ENCODE measurements around the gene AXIN1.
"Not testable (repeated sequence)": the region's sequence is repeated elsewhere in the genome, so short reads cannot be mapped to it uniquely, and the experiment has no call there.

AXIN1 gene

DNA sequence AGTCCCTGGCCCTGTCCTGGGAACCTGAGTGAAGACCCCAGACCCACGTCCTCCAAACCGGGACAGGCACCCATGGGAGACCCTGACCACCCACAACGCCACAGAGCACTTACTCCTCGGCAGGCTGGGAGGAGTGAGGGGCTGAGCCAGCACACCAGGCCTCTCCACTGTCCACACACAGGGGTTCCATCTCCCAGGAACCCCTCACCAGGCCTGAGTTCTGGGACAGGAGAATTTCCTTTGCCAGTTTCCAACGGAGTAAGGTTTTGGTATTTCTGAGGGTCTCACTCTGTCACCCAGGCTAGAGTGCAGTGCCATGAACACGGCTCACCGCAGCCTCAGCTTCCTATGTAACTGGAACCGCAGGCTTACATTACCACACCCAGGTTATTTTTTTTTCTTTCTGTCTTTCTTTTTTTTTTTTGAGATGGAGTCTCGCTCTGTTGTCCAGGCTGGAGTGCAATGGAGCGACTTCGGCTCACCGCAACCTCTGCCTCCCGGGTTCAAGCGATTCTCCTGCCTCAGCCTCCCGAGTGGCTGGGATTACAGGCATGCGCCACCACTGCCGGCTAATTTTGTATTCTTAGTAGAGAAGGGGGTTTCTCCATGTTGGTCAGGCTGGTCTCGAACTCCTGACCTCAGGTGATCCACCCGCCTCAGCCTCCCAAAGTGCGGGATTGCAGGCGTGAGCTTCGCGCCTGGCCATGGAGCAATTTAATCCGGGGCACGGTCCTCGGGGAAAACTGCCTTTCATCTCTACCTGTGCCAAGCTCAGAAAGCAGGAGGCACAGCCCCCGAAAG, 27.6 kb upstream of the AXIN1 start:
- no peaks in the 10 kb centered on the region for H3K9me3 ChIP-seq (ENCODE audit: insufficient read depth, low read depth, low read length)
- H3K27me3 ChIP-seq (ENCODE audit: insufficient read depth, low read length): peaks cover 15% of the 10 kb centered on the region
- peaks cover 17% of the 10 kb centered on the region for H3K36me3 ChIP-seq (ENCODE audit: insufficient read depth, low read depth, low read length)
- H3K9ac ChIP-seq (ENCODE audit: low read depth, low read length): peak overlapping the region; percentile 80; the same call in 1 of the 2 replicates
- H3K27ac ChIP-seq (ENCODE audit: low read length): no peak overlapping the region
- H3K4me1 ChIP-seq (ENCODE audit: insufficient read depth, low read length): peaks cover 22% of the 10 kb centered on the region; the same call in 1 of the 2 replicates
- peak overlapping the region; percentile 84; the same call in 1 of the 2 replicates for H3K4me3 ChIP-seq (ENCODE audit: low read length)

DNA sequence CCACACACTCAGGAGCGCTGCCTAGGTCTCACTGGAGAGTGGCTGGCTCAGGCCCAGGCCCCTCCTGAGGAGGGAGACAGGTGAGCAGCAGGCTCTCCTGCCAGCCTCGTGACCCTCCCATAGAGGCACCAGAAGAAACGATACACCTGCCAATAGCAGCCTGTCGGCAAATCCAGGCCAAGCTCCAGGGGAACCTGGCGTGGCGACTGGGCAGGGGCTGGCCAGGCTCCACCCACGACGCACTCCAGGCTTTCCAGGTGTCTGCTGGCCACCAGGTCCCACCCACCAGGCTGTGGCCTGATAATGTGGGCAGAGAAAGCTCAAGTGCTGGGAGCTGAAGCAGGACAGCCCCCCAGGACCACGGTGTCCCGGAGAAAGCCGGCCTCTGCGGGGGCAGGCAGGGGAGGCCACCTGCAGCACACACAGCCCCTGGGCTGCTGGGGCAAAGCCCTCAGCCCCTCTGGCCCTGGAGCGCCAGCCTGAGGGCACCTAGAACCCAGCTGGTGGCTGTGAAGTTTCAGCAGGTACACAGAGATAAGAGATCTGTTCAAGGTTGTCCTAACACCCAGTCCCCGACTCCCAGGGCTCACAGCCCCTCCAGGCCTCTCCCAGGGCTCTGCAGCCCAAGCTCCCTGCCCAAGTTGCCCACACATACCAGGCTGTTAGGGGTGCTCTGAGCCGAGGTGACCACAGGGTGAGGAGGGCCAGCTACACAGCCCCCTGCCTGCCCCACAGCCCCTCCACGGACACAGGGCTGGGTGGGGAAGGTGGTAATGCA, 26.8 kb upstream of the AXIN1 start:
- H3K9ac ChIP-seq (ENCODE audit: low read depth, low read length): peak overlapping the region; percentile 51; the same call in 1 of the 2 replicates
- peaks cover 25% of the 10 kb centered on the region for H3K36me3 ChIP-seq (ENCODE audit: insufficient read depth, low read depth, low read length)

DNA sequence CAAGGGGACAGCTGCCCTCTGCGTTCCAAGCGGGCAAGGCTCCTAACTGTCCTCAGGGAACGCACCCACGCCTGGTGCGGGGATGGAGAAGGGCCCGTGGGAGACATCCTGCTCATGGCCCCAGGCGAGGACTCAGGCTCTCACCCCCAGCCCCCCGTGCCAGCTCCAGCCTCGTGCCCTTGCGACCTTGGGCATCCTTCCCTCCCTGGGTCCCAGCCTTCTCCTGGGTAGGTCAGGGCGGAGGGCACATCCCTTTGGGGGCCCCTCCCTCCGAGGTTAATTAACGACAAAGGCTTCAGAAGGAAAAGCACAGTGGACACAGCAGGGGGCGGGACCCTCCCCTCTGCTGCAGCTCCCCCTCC, 26.3 kb upstream of the AXIN1 start:
- Histone ChIP-seq H3K9me3 (ENCODE audit: insufficient read depth, low read depth, low read length) (no peaks in the 10 kb centered on the region), H3K4me1 (ENCODE audit: insufficient read depth, low read length) (peaks cover 17% of the 10 kb centered on the region; the same call in 1 of the 2 replicates), H3K4me3 (ENCODE audit: low read length) (peak overlapping the region; percentile 26; the same call in 1 of the 2 replicates), H3K36me3 (ENCODE audit: insufficient read depth, low read depth, low read length) (peaks cover 30% of the 10 kb centered on the region), H3K27ac (ENCODE audit: low read length) (no peak overlapping the region), H3K27me3 (ENCODE audit: insufficient read depth, low read length) (peaks cover 15% of the 10 kb centered on the region), H3K9ac (ENCODE audit: low read depth, low read length) (no peak overlapping the region; the same call in 1 of the 2 replicates)

More for the DNA sequence above, 26.8 kb upstream of the AXIN1 start:
- peak overlapping the region; percentile 84; the same call in 1 of the 2 replicates for H3K4me3 ChIP-seq (ENCODE audit: low read length)
- H3K9me3 ChIP-seq (ENCODE audit: insufficient read depth, low read depth, low read length): no peaks in the 10 kb centered on the region
- peaks cover 15% of the 10 kb centered on the region for H3K27me3 ChIP-seq (ENCODE audit: insufficient read depth, low read length)
- H3K27ac ChIP-seq (ENCODE audit: low read length): no peak overlapping the region
- H3K4me1 ChIP-seq (ENCODE audit: insufficient read depth, low read length): peaks cover 22% of the 10 kb centered on the region; the same call in 1 of the 2 replicates

DNA sequence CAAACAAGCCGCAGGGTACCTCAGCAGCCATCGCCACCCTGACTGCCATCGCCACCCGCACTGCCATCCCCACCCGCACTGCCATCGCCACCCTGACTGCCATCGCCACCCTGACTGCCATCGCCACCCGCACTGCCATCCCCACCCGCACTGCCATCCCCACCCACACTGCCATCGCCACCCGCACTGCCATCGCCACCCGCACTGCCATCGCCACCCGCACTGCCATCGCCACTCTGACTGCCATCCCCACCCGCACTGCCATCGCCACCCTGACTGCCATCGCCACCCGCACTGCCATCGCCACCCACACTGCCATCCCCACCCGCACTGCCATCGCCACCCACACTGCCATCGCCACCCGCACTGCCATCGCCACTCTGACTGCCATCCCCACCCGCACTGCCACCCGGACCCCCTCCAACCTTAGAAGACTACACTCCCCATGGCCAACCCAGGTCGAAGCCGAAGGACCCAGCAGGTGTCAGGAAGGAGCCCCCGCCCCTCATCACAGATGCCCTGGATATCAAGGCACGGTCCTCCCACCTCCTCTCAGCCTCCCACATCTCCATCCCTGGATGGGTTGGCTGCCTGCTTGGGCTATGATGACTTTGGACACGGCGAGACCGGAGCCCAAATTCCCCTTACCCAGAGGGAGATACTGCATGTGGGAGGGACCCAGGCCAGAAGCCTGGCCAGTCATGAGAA, 25.7 kb upstream of the AXIN1 start:
- H3K9me3 ChIP-seq (ENCODE audit: insufficient read depth, low read depth, low read length); H3K27ac ChIP-seq (ENCODE audit: low read length); H3K9ac ChIP-seq (ENCODE audit: low read depth, low read length): not testable (repeated sequence)
- Histone ChIP-seq H3K4me3 (ENCODE audit: low read length) (peak overlapping the region; percentile 26; the same call in 1 of the 2 replicates), H3K36me3 (ENCODE audit: insufficient read depth, low read depth, low read length) (peaks cover 36% of the 10 kb centered on the region), H3K4me1 (ENCODE audit: insufficient read depth, low read length) (peaks cover 15% of the 10 kb centered on the region; the same call in 1 of the 2 replicates), H3K27me3 (ENCODE audit: insufficient read depth, low read length) (peaks cover 10% of the 10 kb centered on the region)

DNA sequence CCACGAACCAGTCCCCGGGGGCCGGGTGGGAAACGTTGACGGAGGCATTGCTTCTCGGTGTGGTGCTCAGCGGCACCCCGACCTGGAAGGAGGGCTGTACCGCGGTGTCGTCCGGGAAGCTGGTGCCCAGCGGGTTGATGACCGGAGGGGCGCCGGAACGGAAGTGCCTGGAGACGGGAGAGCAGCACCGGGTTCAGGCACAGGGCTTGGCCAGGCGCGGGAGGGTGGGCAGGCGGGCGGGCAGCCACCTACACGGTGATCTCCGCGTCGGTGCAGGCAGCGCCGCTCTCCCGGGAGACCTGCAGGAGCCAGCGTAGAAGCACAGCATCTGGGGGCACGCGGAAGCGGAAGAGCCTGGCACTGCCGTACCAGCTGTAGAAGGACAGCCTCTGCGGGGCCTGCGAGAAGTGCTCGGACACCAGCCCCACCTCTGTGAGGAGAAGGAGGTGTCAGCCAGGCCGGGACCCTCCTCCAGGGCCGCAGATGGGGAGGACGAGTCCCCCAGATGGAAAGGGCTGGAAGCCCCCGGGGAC, 25.0 kb upstream of the AXIN1 start:
- H3K9ac ChIP-seq (ENCODE audit: low read depth, low read length): no peak overlapping the region
- peaks cover 44% of the 10 kb centered on the region for H3K36me3 ChIP-seq (ENCODE audit: insufficient read depth, low read depth, low read length)
- peaks cover 13% of the 10 kb centered on the region; the same call in 1 of the 2 replicates for H3K4me1 ChIP-seq (ENCODE audit: insufficient read depth, low read length)
- peaks cover 4% of the 10 kb centered on the region for H3K27me3 ChIP-seq (ENCODE audit: insufficient read depth, low read length)
- H3K9me3 ChIP-seq (ENCODE audit: insufficient read depth, low read depth, low read length): no peaks in the 10 kb centered on the region
- H3K27ac ChIP-seq (ENCODE audit: low read length): no peak overlapping the region
- H3K4me3 ChIP-seq (ENCODE audit: low read length): no peak overlapping the region

DNA sequence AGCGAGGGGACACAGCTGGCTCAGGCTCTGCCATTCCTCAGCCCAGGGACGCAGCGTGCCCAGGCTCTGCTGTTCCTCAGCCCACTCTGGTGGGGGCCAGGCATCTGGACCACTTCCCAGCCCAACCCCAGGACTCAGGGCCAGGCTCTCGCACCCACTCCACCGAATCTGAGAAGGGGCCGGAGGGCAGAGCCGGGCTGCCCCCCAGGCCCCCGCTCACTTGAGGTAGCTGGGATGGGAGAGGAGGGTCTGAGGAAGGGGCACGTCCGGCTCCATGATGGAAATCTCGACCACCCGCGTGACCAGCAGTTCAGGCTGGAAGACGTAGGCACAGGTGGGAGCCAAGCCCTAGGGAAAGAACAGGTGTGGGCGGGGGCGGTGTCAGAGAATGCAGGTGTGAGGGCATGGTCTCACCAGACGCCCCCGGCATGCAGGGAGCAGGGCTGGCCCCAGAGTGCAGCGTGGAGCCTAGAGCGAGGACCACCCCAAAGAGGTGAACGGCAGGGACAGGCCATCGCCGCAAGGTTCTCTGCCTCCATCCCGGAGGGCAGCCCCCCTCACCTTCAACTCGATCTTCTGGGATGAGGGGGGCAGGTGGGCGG, 24.4 kb upstream of the AXIN1 start:
- no peaks in the 10 kb centered on the region for H3K9me3 ChIP-seq (ENCODE audit: insufficient read depth, low read depth, low read length)
- no peaks in the 10 kb centered on the region for H3K27me3 ChIP-seq (ENCODE audit: insufficient read depth, low read length)
- H3K4me1 ChIP-seq (ENCODE audit: insufficient read depth, low read length): peaks cover 13% of the 10 kb centered on the region; the same call in 1 of the 2 replicates
- no peak overlapping the region for H3K9ac ChIP-seq (ENCODE audit: low read depth, low read length)
- H3K4me3 ChIP-seq (ENCODE audit: low read length): no peak overlapping the region
- H3K36me3 ChIP-seq (ENCODE audit: insufficient read depth, low read depth, low read length): peaks cover 49% of the 10 kb centered on the region
- H3K27ac ChIP-seq (ENCODE audit: low read length): no peak overlapping the region

DNA sequence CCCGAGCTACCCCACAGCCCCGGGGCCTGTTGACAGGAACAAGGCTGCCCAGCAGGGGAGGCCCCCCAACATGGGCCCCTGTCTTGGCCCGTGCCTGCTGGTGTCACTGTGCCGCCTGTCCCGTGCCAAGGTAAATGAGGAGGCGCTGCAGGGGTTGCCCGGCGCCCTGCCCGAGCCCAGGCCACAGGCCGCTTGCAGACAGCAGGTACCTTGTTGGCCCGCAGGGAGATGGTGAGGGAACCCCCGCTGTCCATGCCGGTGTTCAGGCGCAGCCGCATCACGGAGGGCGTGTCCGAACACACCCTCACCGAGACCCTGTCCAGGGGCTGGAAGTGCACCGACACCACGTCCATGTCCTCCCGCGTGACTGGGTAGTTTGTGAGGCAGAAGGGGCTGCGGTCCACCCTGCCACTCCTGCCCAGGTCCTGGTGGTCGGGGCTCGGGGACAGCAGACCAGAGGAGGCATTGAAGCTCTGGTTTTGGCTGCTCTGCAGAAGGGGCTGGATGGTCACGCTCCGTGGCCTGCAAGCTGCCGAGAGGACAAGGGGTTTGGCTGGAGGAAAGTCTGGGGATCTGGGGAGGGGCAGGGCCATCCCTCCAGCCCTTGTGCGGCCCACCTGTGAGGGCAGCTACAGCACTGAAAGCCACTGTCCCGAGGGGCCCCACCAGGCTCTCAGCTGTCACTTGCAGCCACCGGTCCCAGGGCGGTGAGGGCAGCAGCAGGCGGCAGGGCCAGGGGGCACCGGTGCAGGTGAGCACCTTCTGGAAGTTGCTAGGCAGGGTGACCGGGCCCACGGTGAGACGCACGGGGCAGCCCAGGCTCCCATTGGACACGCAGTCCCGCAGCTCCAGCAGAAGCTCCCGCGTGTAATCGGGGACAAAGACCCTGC, 23.6 kb upstream of the AXIN1 start:
- Histone ChIP-seq H3K9me3 (ENCODE audit: insufficient read depth, low read depth, low read length) (no peaks in the 10 kb centered on the region), H3K9ac (ENCODE audit: low read depth, low read length) (no peak overlapping the region), H3K4me1 (ENCODE audit: insufficient read depth, low read length) (peaks cover 13% of the 10 kb centered on the region; the same call in 1 of the 2 replicates), H3K36me3 (ENCODE audit: insufficient read depth, low read depth, low read length) (peaks cover 56% of the 10 kb centered on the region), H3K27me3 (ENCODE audit: insufficient read depth, low read length) (no peaks in the 10 kb centered on the region), H3K27ac (ENCODE audit: low read length) (no peak overlapping the region), H3K4me3 (ENCODE audit: low read length) (no peak overlapping the region)

DNA sequence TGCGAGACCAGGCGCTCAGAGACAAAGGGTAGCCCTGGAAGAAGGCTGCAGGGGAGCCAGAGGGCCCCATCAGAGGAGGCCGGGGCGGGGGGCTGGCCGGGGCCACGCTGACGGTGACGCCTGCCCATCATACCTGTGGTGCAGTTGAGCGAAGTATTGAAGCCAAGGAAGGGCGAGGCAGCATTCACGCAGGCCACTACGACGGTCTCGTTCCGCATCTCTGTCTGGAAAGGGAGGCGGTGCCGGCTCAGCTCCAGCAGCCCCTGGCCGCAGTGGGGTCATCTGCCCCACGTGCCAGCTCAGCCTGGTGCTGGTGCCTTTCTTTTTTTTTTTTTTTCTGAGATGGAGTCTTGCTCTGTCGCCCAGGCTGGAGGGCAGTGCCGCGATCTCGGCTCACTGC, 22.7 kb upstream of the AXIN1 start:
- Histone ChIP-seq H3K27me3 (ENCODE audit: insufficient read depth, low read length) (no peaks in the 10 kb centered on the region), H3K4me1 (ENCODE audit: insufficient read depth, low read length) (peaks cover 13% of the 10 kb centered on the region; the same call in 1 of the 2 replicates), H3K4me3 (ENCODE audit: low read length) (no peak overlapping the region), H3K9me3 (ENCODE audit: insufficient read depth, low read depth, low read length) (no peaks in the 10 kb centered on the region), H3K9ac (ENCODE audit: low read depth, low read length) (no peak overlapping the region), H3K27ac (ENCODE audit: low read length) (no peak overlapping the region), H3K36me3 (ENCODE audit: insufficient read depth, low read depth, low read length) (peaks cover 56% of the 10 kb centered on the region)

DNA sequence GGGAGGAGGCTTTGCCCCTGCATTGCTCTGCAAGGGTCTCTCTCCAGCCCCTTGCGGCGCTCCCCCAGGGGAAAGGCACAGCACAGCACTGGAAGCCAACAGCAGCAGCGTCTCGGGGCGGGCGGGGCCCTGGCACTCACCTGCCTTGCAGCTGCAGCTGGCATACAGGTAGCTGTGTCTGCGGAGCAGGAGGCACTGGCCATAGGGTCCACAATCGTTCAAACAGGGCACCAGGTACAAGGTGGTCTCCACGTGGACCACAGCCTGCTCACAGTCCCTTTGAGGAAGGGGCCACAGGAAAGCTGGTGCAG, 22.0 kb upstream of the AXIN1 start:
- H3K9ac ChIP-seq (ENCODE audit: low read depth, low read length): no peak overlapping the region
- no peaks in the 10 kb centered on the region for H3K9me3 ChIP-seq (ENCODE audit: insufficient read depth, low read depth, low read length)
- peaks cover 56% of the 10 kb centered on the region for H3K36me3 ChIP-seq (ENCODE audit: insufficient read depth, low read depth, low read length)
- H3K4me1 ChIP-seq (ENCODE audit: insufficient read depth, low read length): peaks cover 9% of the 10 kb centered on the region; the same call in 1 of the 2 replicates
- H3K27ac ChIP-seq (ENCODE audit: low read length): no peak overlapping the region
- no peaks in the 10 kb centered on the region for H3K27me3 ChIP-seq (ENCODE audit: insufficient read depth, low read length)
- no peak overlapping the region for H3K4me3 ChIP-seq (ENCODE audit: low read length)

DNA sequence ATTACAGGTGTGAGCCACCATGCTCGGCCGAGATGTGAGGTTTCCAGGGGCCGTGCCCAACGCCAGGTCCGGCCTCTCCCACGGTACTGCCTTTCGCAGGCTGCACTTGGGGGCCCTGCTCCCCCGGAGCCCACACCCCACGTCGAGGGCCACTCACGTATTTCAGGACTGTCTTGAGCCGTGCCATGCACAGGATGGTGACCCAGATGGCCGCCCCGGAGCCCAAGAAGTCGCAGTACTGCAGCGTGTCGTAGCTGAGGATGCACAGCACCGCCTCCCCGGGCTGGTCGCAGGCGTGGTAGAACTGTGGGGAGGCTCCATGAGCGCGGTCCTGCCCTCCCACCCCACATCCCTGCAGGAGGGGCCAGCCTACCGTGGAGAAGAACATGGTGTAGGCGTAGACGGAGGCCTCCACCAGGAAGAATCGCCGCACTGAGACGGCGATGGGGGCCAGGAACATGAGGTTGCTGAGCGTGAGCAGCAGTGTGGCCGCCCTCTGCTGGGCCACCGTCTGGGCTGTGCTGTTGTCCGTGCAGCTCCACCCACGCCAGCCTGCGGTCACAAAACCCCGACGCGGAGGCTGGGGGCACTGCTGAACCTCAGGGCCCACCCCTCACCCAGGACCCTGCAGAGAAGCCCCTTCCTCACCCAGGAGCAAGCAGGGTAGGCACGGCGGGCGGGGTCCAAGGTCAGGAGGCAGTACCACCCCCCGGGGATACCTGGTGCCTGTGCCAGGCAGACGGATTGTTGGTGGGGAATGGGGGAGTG, 21.5 kb upstream of the AXIN1 start:
- Histone ChIP-seq H3K9me3 (ENCODE audit: insufficient read depth, low read depth, low read length) (no peaks in the 10 kb centered on the region), H3K27ac (ENCODE audit: low read length) (no peak overlapping the region), H3K36me3 (ENCODE audit: insufficient read depth, low read depth, low read length) (peaks cover 60% of the 10 kb centered on the region), H3K27me3 (ENCODE audit: insufficient read depth, low read length) (no peaks in the 10 kb centered on the region), H3K9ac (ENCODE audit: low read depth, low read length) (no peak overlapping the region), H3K4me1 (ENCODE audit: insufficient read depth, low read length) (peaks cover 10% of the 10 kb centered on the region; the same call in 1 of the 2 replicates), H3K4me3 (ENCODE audit: low read length) (no peak overlapping the region)
